GM21447 (cell line): ENCODE results near the gene WBP1L.
"Not testable (repeated sequence)": the region's sequence is repeated elsewhere in the genome, so short reads cannot be mapped to it uniquely, and the experiment has no call there.

Experiments
- ATAC-seq: cut with Tn5 transposase; IDR thresholded peaks from one replicate; pipeline ENCODE4 v1.9.1; 2021; ENCODE audit not compliant: unreplicated experiment

Gene WBP1L

GRCh38 chr10:102834143-102834542, 90.4 kb downstream of the WBP1L start:
- no peak for ATAC-seq

- ATAC-seq: no peak
These were observed 91.3 kb downstream of the WBP1L start for GRCh38 chr10:102835007-102835482.

GRCh38 chr10:102837230-102837721, 93.5 kb downstream of the WBP1L start, which contains the start of gene CYP17A1:
Gene CYP17A1 (minus strand): TSS chr10:102837413. CDS start chr10:102837361, 52 bp downstream.
- ATAC-seq: no peak

GRCh38 chr10:102838276-102838927, 94.7 kb downstream of the WBP1L start:
- ATAC-seq: not testable (repeated sequence)

GRCh38 chr10:102841827-102842345, 98.1 kb downstream of the WBP1L start:
- no peak for ATAC-seq

- ATAC-seq: not testable (repeated sequence)
These were observed 99.4 kb downstream of the WBP1L start for GRCh38 chr10:102843139-102843538.

- not testable (repeated sequence) for ATAC-seq
These were observed 100.5 kb downstream of the WBP1L start for GRCh38 chr10:102844190-102844776.

GRCh38 chr10:102845352-102845902, 101.7 kb downstream of the WBP1L start:
- ATAC-seq: no peak

- no peak for ATAC-seq
These were observed 106.3 kb downstream of the WBP1L start for GRCh38 chr10:102850025-102850518.

GRCh38 chr10:102853237-102853636, 109.5 kb downstream of the WBP1L start:
- ATAC-seq: not testable (repeated sequence)

DNA sequence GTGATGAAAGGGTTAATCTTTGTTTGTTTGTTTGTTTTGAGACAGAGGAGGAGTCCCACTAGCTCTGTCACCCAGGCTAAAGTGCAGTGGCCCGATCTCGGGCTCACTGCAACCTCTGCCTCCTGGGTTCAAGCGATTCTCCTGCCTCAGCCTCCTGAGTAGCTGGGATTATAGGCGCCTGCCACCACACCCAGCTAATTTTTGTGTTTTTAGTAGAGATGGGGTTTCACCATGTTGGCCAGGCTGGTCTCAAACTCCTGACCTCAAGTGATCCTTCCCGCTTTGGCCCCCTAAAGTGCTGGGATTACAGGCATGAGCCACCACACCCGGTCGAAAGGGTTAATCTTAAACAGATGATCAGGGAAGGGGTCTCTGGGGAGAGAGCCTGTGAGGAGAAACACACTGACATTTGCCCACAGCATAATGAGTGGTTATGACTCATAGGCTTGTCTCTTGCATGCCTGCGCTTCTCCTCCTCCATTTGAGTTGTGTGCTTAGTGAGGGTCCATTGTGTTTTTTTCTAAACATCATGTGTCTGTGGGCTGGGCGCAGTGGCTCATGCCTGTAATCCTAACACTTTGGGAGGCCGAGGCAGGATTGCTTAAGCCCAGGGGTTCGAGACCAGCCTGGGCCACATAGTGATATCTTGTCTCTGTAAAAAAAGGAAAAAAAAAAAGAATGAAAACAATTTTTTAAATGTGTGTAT, 112.1 kb downstream of the WBP1L start:
- not testable (repeated sequence) for ATAC-seq

DNA sequence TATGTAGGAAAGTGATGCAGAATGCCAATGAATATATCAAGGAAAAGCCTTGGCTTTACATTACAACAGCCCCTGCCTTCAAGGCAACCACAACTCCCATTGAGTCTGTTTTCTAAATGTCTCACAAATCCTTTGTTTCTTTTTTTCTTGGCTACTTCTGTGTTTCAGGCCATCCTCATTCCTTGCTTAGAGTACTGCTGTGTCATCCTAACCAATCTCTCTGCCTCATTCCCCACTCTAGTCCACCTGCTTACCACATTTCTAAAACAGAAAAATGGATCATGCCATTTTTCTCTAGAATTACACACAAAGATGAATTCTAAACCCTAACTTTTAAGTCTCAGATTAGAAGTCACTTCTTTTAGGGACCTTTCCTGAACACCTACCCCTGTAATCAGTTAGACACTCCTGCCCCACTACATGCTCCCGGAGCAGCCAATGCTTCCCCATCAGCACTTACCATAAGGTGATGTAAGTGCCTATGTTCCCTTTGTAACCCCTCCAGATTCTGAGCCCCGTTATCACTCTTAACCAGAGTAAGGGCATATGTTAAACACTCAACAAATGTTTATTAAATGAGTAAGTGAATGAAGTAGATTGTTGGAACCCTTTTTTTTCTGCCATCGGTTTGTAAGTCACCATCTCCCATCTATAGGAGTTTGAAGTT, 113.1 kb downstream of the WBP1L start:
- ATAC-seq: no peak

- no peak for ATAC-seq
These were observed 116.2 kb downstream of the WBP1L start for GRCh38 chr10:102859911-102860310.

GRCh38 chr10:102863660-102864059, 119.9 kb downstream of the WBP1L start:
- ATAC-seq: no peak

DNA sequence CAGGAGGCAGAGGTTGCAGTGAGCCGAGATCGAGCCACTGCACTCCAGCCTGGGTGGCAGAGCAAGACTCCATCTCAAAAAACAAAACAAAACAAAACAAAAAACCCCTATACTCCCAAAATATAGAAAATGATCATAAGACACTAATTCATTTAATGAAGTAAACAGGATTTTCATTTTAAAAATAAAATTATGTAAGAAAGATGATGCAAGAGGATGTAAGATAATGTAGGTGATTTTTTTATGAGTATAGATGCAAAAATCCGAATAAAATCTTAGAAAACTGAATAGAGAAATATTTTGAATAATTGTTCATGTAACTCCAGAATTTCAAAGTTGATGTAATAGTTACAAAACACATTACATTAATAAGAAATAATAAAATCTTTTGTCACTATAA, 121.9 kb downstream of the WBP1L start:
- no peak for ATAC-seq
